NCI-H2196 (cell line): ENCODE measurements around the gene GLT6D1.
"Not testable (repeated sequence)": the region's sequence is repeated elsewhere in the genome, so short reads cannot be mapped to it uniquely, and the experiment has no call there.

Experiments
- DNase-seq: peaks from one replicate; lab custom pipeline; 2025; ENCODE audit not compliant: unreplicated experiment; lab: John Stamatoyannopoulos, UW

The GLT6D1 gene

DNA sequence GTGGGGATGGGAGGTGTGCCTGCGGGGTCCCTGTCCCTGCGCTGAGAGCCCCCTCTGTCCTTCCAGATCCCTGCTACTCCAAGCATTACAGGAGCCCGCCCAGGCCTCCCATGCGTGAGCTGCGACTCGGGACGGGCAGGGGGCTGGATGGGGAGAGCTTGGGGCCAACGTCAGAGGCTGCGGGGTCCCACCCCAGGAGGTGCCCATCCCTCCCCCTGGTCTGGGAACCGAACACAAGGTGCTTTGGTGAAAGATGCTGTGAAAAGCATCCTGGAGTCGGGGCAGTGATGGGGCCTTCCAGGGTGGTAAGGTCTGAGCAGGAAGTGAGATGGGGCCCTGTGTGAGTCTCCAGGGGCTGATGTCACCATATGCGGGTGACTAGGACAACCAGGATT, 26.5 kb upstream of the GLT6D1 start:
- DNase-seq: no peak

DNA sequence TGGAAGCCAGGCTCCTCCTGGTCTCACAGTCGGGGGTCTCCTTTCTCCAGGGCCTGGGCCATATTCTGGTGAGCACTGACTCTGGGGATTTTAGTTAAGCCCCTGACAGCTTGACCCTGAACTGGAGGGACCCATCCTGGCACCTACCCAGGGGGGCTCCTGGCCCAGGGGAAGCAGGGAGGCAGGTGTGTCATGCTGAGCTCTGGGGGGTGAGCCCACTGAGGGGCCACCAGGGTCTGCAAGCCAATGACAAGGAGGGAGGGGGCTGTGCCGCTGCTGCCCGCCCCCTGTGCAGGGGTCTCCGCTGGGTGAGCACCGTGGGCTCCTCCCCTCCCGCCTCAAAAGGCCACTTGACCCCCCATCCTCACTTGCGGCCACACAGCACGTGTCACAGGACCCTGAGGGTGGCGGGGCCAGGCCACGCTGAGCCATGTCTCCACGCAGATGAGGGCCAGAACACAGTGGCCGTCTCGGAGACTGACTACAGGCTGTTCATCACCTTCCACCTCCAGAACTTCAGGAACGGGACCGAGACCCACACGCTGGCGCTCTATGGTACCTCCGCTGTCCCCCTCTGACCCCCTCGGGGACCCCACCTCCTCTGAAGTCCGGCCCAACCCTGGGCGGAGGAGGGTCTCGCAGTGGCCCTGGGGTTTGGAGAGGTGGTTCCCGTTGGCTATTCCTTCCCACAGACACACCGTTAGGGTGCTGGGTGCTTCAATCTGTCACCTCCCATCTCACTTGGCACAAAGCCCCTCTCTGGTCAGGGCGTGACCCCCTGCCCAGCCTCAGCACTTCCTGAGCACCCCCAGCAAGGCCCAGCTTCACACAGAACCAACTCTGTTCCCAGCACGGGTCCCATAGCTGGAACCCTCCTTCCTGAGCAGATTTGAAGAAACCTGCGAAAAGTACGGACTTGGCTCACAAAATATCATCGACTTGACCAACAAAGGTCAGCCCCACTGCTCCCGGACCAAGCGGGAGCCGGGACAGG, 25.8 kb upstream of the GLT6D1 start:
- DNase-seq: no peak

DNA sequence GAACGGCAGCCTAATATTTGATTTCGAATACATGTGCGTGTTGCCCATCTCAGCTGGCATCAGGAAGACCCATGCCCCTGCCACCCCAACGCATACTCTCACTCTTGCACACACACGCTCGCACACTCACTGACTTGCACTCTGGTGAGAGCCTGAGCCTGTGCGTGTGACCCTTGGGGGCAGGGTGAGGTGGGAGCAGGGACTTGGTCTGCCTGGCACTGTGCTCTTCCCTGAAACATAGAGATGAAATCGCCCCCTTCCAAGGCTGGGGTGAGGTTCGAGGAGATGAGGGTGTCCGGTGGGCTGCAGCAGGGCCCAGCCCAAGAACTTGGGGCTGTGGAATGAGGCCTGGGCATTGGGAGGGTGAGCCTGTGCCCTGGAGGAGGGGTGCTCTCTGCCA, 24.9 kb upstream of the GLT6D1 start:
- DNase-seq: no peak

DNA sequence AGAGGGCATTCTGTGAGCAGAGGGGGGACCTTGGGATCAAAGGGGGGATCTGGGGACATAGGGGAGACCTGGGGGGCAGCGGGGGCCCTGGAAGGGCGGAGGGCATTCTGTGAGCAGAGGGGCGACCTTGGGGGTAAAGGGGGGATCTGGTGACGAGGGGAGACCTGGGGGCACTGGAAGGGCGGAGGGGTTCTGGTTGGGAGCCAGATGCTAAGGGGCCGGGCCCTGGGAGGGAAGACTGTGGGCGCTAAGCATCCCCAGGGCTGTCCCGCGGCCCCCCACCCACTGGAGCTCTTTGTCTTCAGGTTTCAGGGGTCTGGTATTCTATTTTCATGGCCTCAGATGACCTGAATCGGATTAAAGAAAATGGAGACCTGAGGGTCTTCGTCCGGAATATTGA, 24.5 kb upstream of the GLT6D1 start:
- no peak for DNase-seq

DNA sequence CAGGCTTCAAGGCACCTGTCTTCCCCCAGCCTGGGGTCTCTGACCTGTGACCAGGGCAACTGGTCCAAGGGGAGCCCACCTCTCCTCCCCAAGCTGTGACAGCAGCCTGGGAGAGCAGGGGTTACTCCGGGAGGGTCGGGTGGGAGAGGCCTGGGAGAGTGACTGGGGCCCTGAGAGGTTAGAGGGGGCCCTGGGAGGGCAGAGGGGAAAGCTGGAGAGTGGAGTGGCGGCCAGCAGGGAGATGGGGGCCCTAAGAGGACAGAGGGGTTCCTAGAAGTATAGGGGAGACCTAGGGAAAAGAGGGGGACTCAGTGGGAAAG, 24.1 kb upstream of the GLT6D1 start:
- no peak for DNase-seq

DNA sequence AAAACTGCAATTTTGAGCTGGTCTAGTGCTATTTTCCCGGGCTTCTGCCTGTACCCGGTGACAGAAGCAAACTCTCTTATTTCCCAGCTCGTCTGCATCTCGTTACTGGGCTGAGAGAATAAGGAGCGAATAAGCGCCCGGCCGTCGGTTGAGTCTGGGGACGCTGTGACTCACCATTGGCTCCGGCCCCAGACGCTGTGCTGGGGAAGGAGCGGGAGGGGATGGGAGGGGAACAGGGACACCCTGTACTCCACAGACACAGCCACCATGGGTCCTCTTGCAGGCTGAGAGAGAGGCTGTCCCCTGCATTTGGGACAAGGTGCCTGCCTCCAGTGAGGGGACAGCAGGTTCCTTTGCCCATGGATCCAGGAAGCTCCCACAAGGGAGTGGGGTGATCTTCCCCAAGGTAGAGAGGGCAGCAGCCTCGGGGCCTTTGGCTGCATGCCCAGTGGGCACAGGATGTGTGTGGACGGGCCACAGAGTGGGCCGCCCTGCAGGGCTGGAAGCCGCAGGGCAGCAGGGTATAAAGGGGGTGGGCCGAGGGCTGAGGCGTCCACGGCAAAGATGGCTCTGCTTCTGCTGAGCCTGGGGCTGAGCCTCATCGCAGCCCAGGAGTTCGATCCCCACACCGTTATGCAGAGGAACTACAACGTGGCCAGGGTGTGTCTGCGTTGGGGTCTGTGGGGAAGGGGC, 23.6 kb upstream of the GLT6D1 start, which contains the start of gene LCN9:
Gene LCN9 (plus strand): TSS at position 552 of the 693 bp plus-strand sequence. CDS start 13 bp downstream, at position 565.
- no peak for DNase-seq

DNA sequence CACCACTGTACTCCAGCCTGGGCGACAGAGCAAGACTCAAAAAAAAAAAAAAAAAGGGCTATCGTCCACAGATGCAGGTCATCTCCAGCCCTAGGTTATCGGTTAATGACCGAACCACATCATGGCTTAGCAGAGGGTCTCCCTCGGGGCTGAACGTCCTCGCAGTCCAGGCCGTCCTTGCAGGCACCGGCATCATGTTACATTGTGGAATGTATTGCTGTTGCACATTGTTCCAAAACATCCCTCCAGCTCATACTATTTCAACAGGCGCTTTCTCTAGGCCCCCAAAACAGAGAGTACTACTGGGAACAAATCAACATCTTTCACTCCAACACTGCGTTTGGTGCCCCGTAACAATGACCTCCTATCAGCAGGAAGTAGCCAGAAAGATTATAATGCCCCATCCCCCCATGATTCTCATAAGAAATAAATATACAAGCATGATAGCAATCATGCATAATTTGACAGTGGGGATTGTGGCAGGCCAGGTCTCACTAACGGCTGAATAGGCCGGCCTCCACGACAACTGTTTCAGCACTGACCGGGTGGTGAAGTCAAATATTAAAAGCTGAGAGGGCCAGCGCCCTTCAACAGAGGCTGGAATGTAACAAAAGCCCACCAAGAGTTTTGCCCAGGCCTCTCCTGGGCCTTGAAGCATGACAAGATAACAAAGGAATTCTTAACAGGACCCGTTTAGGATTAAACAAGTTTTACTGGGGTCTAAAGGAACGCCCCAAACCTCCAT, 22.6 kb upstream of the GLT6D1 start:
- no peak for DNase-seq

DNA sequence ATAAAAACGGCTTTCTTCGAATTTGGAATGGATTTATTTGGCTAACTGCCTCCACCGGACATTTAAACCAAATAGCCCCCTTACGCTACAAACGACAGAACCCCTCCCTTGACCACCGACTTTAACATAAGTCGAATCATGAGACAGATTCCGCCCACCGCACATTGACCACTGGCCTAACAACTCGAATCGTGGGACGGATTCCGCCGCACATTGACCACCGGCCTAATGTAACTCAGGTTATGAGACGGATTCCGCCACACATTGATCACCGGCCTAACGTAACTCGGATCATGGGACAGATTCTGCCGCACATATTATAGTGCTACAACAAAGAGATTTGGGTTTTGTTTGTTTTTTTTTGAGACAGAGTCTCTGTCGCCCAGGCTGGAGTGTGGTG, 21.1 kb upstream of the GLT6D1 start:
- DNase-seq: no peak

DNA sequence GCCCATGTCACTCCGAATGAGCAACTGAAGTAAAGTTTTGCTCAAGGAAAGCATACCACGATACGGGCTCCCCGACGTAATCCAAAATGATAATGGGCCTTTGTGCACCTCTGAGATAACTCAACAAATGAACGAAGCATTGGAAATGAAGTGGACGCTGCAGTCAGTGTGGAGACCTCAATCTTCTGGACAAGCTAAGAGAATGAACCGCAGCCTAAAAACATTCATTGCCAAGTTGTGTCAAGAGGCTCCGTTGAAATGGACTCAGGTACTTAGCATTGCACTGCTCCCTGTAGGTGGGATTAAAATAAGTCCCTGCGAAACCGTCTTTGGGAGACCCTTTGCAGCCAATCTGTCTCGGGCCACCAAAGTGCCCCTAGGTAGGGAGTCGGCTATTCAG, 19.9 kb upstream of the GLT6D1 start:
- no peak for DNase-seq

DNA sequence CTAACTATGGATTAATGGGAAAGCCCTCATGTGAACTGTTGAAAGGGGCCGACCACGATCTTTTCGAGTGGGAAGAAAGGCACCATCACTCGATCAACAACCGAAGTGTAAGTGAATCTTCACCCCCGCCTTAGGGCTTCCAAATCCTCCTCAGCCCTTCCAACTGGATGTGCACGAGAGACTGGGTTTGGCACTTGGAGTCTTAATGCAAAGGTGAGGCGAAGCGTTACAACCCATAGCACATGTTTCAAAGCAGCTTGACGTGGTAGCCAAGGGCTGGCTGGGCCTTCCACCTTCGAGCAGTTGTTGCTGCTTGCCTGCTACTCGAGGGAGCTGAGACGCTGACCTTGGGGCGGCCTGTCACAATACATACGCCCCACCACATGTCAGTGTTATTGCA, 18.1 kb upstream of the GLT6D1 start:
- no peak for DNase-seq

DNA sequence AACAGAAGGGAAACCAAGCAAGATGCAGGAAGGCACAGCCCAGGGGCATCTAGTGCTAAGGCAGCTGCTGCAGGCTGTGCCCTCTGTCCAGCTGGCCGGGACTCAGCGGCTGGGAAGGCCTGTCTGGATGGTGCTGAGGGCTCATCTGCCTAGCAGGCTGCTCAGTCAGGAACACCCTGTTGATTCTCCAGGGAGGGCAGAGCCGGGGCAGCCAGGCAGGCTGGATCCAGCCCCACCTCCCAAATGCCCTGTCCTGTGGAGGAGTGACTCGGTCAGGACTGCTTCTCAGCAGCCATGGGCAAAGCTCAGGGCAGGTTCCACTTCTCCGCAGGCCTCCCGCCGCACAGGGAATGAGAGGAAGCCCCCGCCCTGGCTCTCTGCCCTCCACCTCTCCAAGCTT, 16.0 kb upstream of the GLT6D1 start:
- no peak for DNase-seq

DNA sequence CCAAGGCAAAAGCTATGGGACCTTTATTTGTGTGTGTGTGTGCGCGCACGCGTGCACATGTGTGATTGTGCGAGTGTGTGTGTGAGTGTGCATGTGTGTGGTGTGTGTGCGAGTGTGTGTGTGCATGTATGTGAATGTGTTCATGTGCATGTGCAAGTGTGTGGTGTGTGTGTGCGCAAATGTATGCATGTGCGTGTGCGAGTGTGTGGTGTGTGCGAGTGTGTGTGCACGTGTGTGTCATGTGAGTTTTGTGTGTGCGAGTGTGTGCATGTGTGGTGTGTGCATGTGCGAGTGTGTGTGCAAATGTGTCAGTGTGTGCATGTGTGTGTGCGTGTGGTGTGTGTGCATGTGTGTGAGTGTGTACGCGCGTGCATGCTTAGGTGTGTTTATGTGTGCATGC, 11.1 kb upstream of the GLT6D1 start:
- no peak for DNase-seq

DNA sequence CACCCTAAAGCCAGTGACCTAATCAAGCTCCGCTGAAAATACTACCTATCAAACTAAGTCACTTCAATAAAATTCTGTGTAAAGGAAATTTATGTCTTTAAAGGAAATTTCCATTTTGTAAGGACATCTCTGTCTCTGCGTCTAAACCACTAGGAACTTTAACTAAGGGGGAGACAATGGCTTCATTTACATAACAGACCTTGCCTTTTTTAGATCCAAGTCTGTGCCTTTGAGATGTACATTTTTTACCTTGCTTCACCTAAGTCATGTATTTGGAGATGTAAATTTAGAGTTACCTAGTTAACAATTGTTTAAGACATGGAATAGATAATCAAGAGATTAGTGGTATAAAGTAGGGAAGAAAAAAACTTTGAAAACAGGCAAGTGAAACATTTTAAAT, 10.2 kb upstream of the GLT6D1 start:
- DNase-seq: no peak

DNA sequence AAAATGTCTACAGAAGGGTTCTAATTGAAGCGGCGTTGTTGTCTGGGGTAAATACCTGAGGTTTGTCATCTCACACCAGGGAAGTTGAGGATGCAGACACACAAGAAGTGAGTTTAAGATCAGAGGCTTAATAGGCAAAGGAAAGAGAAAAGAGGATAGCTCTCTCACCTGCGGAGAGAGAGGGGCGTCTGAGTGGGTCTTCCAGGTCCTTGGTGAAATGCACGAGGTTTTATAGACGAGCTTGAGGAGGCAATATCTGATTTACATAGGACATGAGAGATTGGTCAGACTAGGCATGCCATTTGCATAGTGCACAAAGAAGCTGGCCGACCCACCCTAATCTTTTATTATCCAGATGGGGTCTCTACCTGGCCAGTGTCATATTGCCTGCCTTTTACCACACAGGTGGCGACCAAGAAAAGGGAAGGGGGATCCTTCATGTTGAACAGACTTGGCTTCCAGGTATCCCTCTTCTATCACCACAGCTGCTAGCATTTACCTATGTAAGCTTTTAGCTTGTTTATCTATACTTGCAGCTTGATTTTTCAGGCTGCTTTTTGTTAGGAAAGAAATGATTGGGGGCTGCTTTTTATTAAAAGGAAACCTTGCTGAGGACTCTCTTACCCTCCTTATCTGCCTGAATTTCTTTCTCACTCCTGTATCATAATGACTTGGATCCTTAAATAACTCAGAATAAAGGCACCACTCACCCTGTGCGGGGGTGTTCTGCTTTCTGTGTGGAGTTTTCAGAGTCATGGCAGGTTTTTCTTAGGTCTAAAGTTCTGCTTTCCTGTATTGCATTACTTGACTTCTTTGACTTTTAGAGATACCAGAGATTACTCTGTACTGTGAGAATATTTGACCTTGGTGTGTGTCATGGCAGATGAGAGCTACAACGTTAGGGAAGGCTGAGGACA, 9.4 kb upstream of the GLT6D1 start:
- DNase-seq: no peak

DNA sequence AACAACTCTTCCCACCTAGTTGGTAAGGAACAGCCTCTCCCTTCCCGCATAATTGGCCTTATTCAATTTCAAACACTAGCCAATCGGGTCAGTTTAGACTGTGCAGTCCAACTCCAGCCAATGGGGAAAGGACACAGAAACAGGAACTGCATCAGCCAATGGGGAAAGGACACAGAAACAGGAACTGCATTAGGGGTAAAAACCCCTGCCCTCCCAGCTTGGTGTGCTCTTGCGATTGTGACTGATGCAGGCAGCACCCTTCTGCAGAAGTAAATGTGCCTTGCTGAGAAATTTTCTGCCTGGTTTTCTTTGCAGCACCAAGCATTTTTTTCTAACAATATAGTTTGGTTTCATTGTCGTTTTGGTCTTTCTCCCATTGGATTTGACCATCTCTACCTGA, 8.5 kb upstream of the GLT6D1 start:
- DNase-seq: no peak

DNA sequence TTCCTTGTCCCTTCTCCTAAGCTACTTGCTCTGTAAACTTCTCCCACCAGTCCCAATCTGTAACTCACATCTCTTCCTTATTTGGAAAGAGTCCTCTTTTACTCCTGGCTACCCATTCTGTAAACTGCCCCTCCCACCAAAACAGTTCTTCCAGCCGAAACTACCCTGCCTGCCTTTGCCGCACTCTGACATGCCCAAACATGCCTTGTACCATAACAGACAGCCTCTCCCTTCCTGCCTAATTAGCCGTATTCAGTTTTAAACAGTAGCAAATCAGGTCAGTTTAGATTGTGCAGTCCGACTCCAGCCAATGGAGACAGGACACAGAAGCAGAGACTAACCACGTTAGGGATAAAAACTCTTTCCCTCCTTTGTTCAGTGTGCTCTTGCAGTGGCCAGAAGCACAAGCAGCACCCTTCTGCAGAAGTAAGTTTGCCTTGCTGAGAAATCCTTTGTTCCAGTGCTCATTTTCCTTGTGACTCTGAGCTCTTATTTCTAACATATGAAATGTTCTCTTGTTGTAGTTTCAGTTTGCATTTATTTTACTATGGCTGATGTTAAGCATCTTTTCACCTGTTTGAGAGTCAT, 5.4 kb upstream of the GLT6D1 start:
- DNase-seq: no peak

DNA sequence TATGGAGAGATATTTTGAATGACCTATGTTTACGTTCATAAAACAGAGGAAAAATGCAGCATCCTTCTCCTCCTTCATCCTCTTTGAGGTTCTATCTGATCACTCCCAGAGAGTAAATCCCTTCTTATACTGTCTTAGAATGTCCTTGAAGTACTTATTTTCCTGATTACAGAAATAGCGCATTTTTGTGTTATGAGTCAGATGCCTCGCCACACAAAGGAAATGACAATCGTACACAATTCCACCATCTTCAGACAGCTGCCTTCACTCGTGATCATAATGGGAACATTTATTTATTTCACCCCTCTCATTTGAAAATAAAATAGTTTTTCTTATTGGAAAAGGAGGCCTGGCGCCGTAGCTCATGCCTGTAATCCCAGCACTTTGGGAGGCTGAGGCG, 2.4 kb upstream of the GLT6D1 start:
- no peak for DNase-seq

DNA sequence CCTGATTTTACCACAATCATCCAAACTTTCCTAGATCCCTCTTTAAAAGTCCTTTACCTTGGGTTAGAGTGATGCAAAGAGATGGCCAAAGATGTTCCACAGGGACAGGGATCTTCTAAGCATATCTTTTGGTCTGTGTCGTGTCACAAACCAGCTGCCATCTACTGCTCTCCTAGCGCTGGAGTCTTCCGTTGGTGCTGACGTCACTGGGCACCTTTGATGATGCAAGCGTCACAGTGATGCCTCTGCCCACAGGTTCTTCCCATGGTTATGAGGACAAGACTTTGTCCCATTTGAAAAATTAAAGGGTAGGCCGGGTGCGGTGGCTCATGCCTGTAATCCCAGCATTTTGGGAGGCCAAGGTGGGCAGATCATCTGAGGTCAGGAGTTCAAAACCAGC, 1.7 kb upstream of the GLT6D1 start:
- DNase-seq: no peak

DNA sequence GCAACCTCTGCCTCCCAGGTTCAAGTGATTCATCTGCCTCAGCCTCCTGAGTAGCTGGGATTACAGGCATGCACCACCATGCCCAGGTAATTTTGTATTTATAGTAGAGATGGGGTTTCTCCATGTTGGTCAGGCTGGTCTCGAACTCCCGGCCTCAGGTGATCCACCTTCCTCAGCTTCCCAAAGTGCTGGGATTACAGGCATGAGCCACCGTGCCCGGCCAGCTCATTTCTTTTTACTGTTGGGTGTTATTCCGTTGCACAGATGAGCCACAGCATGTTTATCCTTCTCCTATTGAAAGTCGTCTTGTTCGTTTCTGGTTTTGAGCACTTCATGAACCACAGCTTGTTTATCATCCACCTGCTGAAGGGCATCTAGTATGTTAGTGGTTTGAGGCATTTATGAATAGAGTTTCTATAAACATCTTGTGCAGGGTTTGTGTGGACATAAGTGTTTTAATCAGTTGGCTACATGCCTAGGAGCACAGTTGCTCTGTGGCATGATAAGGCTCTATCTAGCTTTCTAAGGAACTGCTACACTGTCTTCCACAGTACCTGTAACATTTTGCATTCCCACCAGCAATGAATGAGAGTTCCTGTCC, 2.3 kb downstream of the GLT6D1 start:
- not testable (repeated sequence) for DNase-seq

DNA sequence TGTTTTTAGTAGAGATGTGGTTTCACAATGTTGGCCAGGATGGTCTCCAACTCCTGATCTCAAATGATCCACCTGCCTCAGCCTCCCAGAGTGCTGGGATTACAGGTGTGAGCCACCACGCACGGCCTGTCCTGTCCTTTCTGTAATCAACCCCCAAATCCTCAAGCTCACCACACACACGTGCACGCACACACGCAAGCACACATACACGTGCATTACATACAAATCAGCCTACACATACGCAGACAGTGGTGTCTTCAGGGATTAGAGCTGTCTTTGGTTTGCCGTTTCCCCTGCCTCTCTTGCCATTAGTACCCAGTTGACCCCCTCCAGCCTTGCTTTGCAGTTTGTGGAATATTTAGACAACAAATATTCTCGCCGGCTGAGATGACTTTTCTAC, 6.5 kb downstream of the GLT6D1 start:
- DNase-seq: no peak
